Glomerular endothelial cell (primary cell): ENCODE data around the gene MVB12B. TPM values are rescaled to one million over a fixed set of nuclear protein-coding genes. Genes with fewer than 3 reads are reported as not detected.
"Not testable (repeated sequence)": the region's sequence is repeated elsewhere in the genome, so short reads cannot be mapped to it uniquely, and the experiment has no call there.

Experiments used
- DNase-seq: peaks from one replicate; pipeline ENCODE4 v3.0.0-alpha.2; 2011; ENCODE audit warnings: low read depth, low spot score; ENCODE audit errors: extremely low read depth
- total RNA-seq: library from RNA; depleted of rRNA; stranded (reverse); fragments of >200 nt; gene quantifications from 2 replicates; pipeline ENCODE4 v1.2.3, GENCODE V29; 2015

The MVB12B gene
- total RNA-seq, 1 donor from 2014 or later = 11.4 TPM

GRCh38 chr9:126550891-126551351, 224.3 kb downstream of the MVB12B start:
- no peak for DNase-seq

- no peak for DNase-seq
Observed at GRCh38 chr9:126551812-126552211, 225.2 kb downstream of the MVB12B start.

GRCh38 chr9:126554292-126554691, 227.7 kb downstream of the MVB12B start:
- no peak for DNase-seq

GRCh38 chr9:126555421-126555820, 228.8 kb downstream of the MVB12B start:
- not testable (repeated sequence) for DNase-seq
